Measurements from ENCODE around the gene PELI2.

PELI2 gene

GRCh38 chr14:56098021-56098420 is 20.2 kb upstream of the PELI2 start:
- no peak for DNase-seq (ENCODE audit: low spot score)
- ATAC-seq (ENCODE audit: low read depth) = peak; percentile 75
- TF ChIP-seq, protein P1, sequence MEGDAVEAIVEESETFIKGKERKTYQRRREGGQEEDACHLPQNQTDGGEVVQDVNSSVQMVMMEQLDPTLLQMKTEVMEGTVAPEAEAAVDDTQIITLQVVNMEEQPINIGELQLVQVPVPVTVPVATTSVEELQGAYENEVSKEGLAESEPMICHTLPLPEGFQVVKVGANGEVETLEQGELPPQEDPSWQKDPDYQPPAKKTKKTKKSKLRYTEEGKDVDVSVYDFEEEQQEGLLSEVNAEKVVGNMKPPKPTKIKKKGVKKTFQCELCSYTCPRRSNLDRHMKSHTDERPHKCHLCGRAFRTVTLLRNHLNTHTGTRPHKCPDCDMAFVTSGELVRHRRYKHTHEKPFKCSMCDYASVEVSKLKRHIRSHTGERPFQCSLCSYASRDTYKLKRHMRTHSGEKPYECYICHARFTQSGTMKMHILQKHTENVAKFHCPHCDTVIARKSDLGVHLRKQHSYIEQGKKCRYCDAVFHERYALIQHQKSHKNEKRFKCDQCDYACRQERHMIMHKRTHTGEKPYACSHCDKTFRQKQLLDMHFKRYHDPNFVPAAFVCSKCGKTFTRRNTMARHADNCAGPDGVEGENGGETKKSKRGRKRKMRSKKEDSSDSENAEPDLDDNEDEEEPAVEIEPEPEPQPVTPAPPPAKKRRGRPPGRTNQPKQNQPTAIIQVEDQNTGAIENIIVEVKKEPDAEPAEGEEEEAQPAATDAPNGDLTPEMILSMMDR (IDR thresholded peaks at IDR 0.05; ENCODE audit: poor library complexity, severe bottlenecking) = no peak
- H3K27ac ChIP-seq (ENCODE audit: poor library complexity, severe bottlenecking) = no peak overlapping the region
- no peak overlapping the region for H3K4me3 ChIP-seq (ENCODE audit: severe bottlenecking)
- no peaks in the 10 kb centered on the region for H3K4me1 ChIP-seq (ENCODE audit: insufficient read depth, poor library complexity, severe bottlenecking)
- no peaks in the 10 kb centered on the region for H3K36me3 ChIP-seq (ENCODE audit: low read depth)
- H3K27me3 ChIP-seq (ENCODE audit: insufficient read depth, poor library complexity, severe bottlenecking) = no peaks in the 10 kb centered on the region
- H3K9me3 ChIP-seq (ENCODE audit: severe bottlenecking) = no peaks in the 10 kb centered on the region

DNA sequence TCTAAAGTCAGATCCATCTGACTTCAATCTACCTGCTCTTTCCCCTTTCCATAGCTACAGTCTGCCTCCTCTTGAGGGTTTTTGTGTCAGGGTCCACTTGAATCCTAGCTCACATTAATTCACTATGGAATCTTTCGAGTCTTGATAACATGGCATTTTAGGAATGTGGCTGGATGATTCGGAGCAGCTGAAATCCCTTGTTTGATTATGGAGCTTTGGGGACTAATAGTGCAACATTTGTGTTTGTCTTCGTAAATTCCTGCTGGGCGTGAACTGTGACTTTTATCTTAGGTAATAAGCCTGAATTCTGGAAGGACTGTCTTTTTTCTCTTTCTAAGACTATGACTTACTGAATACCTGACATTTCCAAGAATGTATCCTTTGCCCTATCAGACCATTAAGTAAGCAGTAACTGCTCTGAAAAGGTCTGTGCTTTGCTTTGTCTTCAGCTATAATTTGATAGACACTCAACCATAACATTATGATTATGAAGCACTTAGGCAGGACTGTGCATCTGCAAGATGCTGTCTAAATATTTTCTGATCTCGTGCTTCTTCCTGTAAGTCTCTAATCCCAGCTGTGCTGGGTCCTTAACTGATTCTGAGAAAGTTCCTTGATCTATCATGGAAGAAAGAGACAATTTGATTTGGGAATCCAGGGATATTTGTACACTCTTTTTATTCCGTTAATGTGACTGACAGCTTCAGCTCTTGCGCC is 19.0 kb upstream of the PELI2 start:
- TF ChIP-seq, protein P1 (IDR thresholded peaks at IDR 0.05; ENCODE audit: poor library complexity, severe bottlenecking) = no peak
- H3K27ac ChIP-seq (ENCODE audit: poor library complexity, severe bottlenecking) = no peak overlapping the region
- no peaks in the 10 kb centered on the region for H3K36me3 ChIP-seq (ENCODE audit: low read depth)
- no peaks in the 10 kb centered on the region for H3K4me1 ChIP-seq (ENCODE audit: insufficient read depth, poor library complexity, severe bottlenecking)
- no peaks in the 10 kb centered on the region for H3K9me3 ChIP-seq (ENCODE audit: severe bottlenecking)
- H3K4me3 ChIP-seq (ENCODE audit: severe bottlenecking) = no peak overlapping the region
- ATAC-seq (ENCODE audit: low read depth) (no peak), DNase-seq (ENCODE audit: low spot score) (no peak)
- H3K27me3 ChIP-seq (ENCODE audit: insufficient read depth, poor library complexity, severe bottlenecking) = no peaks in the 10 kb centered on the region

GRCh38 chr14:56100556-56100955 is 17.7 kb upstream of the PELI2 start:
- TF ChIP-seq, protein P1 (IDR thresholded peaks at IDR 0.05; ENCODE audit: poor library complexity, severe bottlenecking) = no peak
- DNase-seq (ENCODE audit: low spot score) (no peak), ATAC-seq (ENCODE audit: low read depth) (no peak)
- no peaks in the 10 kb centered on the region for H3K36me3 ChIP-seq (ENCODE audit: low read depth)
- H3K4me3 ChIP-seq (ENCODE audit: severe bottlenecking) = no peak overlapping the region
- no peaks in the 10 kb centered on the region for H3K27me3 ChIP-seq (ENCODE audit: insufficient read depth, poor library complexity, severe bottlenecking)
- no peak overlapping the region for H3K27ac ChIP-seq (ENCODE audit: poor library complexity, severe bottlenecking)
- no peaks in the 10 kb centered on the region for H3K9me3 ChIP-seq (ENCODE audit: severe bottlenecking)
- no peaks in the 10 kb centered on the region for H3K4me1 ChIP-seq (ENCODE audit: insufficient read depth, poor library complexity, severe bottlenecking)

DNA sequence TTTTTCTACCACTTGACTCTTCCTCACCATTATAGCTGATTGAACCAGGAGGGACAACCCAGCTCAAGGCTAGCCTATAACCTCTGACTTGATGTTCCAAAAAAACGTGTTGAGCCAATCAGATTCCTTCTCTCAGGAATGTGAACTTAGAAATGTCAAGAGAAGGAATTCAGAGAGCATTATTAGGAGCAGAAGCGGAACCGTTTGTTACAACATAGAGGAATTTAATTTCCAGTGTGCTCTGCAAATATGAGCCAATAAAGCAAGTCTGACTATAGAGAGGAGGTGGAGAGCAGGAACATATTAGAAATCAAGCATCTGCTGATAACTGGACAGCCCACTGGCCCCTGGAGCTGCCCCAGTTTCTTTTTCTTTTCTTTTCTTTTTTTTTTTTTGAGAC is 15.3 kb upstream of the PELI2 start:
- Histone ChIP-seq H3K9me3 (ENCODE audit: severe bottlenecking) (no peaks in the 10 kb centered on the region), H3K36me3 (ENCODE audit: low read depth) (no peaks in the 10 kb centered on the region), H3K4me1 (ENCODE audit: insufficient read depth, poor library complexity, severe bottlenecking) (no peaks in the 10 kb centered on the region), H3K4me3 (ENCODE audit: severe bottlenecking) (no peak overlapping the region), H3K27ac (ENCODE audit: poor library complexity, severe bottlenecking) (no peak overlapping the region), H3K27me3 (ENCODE audit: insufficient read depth, poor library complexity, severe bottlenecking) (no peaks in the 10 kb centered on the region)
- DNase-seq (ENCODE audit: low spot score) = no peak
- TF ChIP-seq, protein P1 (IDR thresholded peaks at IDR 0.05; ENCODE audit: poor library complexity, severe bottlenecking) = no peak
- ATAC-seq (ENCODE audit: low read depth) = no peak

DNA sequence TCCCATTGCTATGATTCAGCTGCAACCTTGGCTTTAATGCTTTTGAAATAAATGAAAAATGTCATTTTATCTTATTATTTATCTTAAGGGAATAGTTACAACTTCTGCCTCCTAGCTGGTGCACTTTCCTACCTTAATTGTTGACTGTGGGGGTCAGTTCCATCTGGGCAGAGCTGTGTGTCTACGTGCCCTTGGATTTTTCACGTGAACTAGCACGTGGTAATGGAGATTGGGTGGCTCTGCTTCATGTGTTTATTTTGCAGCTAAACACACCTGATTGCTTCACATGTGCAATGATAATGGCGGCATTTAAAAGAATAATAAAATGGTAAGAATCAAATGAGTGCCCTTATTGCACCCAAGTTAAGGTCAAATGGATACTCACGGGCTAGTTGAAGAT is 10.6 kb upstream of the PELI2 start:
- DNase-seq (ENCODE audit: low spot score) (no peak), ATAC-seq (ENCODE audit: low read depth) (no peak)
- Histone ChIP-seq H3K9me3 (ENCODE audit: severe bottlenecking) (no peaks in the 10 kb centered on the region), H3K4me3 (ENCODE audit: severe bottlenecking) (no peak overlapping the region), H3K36me3 (ENCODE audit: low read depth) (no peaks in the 10 kb centered on the region), H3K27me3 (ENCODE audit: insufficient read depth, poor library complexity, severe bottlenecking) (peaks cover 8% of the 10 kb centered on the region), H3K27ac (ENCODE audit: poor library complexity, severe bottlenecking) (no peak overlapping the region), H3K4me1 (ENCODE audit: insufficient read depth, poor library complexity, severe bottlenecking) (no peaks in the 10 kb centered on the region)
- TF ChIP-seq, protein P1 (IDR thresholded peaks at IDR 0.05; ENCODE audit: poor library complexity, severe bottlenecking) = no peak

Data from RWPE2 (cell line).